Stimulated activated CD4-positive, alpha-beta T cell treated with anti-CD3 and anti-CD28 coated beads, Interleukin-2, amount 100 ng/mL, for 48 hours (primary cell): ENCODE measurements around the gene KCNH6.

Experiments used
- DNase-seq, 2 donors: peaks; one replicate each; pipeline ENCODE4 v3.0.0-alpha.2; 2020

The KCNH6 gene

DNA sequence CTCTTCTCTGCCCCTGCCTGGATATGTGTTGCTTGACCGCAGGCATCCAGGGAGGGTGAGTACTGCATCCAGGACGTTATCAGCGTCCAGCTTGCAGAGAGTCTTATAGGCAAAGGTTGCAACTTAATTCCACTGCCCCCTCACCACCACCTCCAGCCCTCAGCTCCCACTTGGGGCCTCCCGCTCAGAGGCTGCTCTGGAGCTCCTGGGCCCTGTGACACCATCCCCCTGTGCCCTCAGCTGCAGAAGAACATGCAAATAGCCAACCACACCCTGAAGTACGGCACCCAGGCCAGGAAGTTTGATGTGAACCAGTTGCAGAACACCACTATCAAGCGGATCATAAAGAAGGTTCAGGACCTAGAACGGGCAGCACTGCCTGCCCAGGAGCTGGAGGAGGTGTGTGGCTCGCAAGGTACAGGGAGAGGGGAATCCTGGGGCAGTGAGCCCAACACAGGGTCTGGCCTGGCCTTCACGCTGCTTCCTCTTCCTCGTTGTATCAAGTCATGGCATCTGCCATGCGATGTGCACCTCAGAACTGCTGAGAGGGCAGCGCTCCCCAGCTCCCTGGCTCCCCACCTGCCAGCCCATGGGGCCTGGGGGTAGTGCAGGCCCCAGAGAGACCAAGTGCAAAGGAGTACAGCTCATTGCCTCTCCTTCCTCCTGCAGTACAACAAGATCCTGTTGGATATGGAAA, 36.7 kb upstream of the KCNH6 start:
- DNase-seq = no peak

DNA sequence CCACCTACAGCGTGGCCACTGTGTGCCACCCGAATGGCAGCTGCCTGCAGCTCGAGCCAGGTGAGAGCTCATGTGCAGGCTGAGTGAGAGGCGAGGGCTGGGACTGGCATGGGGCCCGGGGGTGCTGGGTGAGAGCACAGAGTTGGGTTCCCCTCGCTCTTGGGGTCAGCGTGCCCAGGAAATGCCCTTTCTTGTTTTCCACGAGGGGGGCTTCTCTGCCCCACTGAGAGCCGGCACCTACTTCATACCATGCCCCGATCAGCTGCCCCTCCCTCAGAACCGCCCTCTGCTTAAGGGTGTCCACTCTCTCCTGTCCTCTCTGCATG, 36.2 kb upstream of the KCNH6 start:
- no peak for DNase-seq

DNA sequence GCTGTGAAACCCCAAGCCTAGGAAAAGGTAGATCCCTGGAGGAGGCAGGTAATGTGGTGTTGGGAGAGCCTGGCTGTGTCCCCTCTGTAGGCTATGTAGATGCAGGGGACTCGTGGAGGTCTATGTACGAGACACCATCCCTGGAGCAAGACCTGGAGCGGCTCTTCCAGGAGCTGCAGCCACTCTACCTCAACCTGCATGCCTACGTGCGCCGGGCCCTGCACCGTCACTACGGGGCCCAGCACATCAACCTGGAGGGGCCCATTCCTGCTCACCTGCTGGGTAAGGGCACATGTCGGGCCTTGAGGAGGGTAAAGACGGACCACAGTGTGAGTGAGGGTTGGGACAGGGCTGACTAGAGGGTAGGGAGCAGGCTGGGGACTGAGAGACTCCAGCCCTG, 34.3 kb upstream of the KCNH6 start:
- no peak for DNase-seq

DNA sequence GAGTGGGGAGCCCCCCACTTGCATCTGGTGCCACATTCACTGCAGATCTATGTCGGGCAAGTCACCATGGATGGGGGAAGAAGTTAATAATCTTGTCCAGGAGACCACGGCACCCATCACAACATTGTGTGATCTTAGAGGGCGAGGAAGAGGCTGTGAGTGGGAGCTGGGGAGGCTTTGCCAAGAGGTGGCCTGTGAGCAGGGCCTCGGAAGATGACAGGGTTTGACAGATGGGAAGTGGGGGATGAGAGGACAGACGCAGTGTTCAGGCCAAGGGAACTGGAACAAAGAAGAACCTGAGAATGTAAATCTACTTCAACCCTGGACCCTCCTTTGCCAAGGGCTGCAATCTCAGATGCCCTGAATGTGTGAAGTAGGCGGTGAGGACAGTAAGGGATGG, 33.9 kb upstream of the KCNH6 start:
- no peak for DNase-seq

- no peak for DNase-seq
These were observed 32.8 kb upstream of the KCNH6 start for GRCh38 chr17:63490329-63490728.

DNA sequence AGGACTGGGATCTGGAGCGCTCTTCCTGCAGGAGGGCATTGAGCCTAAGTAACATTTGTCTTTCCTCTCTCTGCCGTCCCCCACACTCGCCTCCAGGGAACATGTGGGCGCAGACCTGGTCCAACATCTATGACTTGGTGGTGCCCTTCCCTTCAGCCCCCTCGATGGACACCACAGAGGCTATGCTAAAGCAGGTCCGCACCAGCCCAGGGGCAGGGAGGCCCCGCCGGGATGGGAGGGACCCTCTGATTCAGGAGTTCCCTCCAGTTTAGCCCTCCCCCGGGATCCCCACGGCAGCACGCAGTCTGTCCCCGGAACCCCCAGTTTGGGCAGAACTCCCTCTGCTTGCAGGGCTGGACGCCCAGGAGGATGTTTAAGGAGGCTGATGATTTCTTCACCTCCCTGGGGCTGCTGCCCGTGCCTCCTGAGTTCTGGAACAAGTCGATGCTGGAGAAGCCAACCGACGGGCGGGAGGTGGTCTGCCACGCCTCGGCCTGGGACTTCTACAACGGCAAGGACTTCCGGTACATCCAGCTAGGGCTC, 32.2 kb upstream of the KCNH6 start:
- no peak for DNase-seq

DNA sequence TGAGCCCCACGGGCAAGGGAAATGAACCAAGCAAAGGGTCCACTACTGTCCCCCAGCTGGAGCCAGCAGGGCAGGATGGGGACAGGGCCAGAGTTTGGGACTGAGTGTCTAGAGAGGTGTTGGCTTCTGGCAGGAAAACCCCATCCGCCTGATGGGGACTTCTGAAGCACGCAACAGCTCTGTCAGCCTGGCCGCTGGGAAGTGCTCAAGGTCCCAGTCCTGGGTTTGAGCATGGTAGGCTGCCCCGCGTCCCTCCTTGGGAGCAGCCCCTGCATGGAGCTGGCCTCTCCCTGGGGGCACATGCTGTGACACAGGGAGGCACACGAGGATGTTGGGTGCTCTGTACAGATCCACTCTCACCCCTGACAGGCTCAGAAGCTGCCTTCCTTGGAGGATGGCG, 31.7 kb upstream of the KCNH6 start:
- DNase-seq = no peak

DNA sequence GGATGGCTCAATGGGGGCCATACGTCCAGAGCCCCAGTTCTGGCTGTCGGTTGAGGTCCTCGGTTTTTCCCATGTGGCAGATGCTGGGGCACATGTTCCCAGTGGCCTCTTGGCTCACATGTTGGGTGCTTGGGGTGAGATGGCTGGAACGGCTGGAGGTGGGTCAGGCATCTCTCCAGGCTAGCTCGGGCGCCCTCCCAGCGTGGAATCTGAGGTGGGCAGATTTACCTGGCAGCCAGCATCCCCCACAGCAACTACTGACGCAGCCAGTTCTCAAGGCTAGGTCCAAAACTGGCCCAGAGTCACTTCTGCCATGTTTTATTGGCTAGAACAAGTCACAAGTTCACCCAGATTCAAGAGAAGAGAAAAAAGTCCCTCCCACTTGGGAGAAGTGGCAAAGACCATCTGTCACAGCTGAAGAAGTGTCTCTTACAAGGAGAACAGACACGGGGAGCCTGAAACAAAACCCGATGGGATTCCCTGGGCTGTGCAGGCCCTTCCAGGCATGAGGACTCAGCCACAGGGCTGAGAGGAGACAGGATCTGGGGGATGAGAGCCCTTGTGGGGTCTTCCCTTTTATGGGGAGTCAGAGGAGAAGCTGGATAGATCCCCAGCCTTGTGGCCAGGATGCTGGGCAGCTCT, 31.1 kb upstream of the KCNH6 start:
- DNase-seq = no peak

DNA sequence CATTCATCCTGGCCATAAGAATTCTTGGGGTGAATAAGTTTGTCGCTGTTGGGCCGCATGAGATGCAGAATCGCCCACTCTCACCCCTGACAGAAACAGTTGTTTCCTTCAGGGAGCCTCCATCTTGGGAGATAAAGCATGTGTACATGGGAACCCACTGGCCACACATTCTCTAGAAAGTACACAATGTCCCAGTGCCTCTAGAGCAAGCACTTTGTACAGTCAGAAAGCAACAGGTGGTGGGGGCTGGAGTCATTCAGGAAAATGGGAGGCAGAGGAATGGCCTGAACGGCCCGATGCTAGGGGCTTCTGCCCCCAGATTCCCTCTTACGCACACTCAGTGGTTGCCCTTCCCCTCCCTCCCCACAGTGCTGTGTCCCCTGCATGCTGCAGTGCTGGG, 30.2 kb upstream of the KCNH6 start:
- DNase-seq = no peak

DNA sequence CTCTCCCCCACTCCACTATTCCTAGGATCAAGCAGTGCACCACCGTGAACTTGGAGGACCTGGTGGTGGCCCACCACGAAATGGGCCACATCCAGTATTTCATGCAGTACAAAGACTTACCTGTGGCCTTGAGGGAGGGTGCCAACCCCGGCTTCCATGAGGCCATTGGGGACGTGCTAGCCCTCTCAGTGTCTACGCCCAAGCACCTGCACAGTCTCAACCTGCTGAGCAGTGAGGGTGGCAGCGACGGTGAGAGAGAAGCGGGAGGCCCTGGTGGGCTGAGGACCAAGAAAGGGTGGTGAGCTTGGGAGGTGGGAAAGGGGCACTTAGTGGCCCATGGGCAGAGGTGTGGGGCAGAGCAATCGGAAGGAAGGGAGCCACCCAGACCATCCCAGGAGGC, 29.7 kb upstream of the KCNH6 start:
- DNase-seq = no peak

- DNase-seq = no peak
These were observed 28.7 kb upstream of the KCNH6 start for GRCh38 chr17:63494300-63494928.

- no peak for DNase-seq
These were observed 27.7 kb upstream of the KCNH6 start for GRCh38 chr17:63495491-63495890.

DNA sequence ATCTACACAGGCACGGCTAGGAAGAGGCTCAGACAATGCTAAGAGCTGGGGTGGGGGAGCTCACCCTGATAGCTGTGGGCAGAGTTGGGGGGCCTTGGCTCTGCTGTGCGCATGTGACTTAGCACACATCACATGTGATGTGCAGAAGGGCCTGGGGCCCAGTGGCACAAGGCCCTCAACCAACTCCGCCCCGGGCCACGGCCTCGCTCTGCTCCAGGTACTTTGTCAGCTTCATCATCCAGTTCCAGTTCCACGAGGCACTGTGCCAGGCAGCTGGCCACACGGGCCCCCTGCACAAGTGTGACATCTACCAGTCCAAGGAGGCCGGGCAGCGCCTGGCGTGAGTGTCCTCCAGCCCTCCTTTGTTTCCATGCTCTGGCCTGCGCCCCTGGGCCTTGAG, 27.0 kb upstream of the KCNH6 start:
- DNase-seq = no peak

DNA sequence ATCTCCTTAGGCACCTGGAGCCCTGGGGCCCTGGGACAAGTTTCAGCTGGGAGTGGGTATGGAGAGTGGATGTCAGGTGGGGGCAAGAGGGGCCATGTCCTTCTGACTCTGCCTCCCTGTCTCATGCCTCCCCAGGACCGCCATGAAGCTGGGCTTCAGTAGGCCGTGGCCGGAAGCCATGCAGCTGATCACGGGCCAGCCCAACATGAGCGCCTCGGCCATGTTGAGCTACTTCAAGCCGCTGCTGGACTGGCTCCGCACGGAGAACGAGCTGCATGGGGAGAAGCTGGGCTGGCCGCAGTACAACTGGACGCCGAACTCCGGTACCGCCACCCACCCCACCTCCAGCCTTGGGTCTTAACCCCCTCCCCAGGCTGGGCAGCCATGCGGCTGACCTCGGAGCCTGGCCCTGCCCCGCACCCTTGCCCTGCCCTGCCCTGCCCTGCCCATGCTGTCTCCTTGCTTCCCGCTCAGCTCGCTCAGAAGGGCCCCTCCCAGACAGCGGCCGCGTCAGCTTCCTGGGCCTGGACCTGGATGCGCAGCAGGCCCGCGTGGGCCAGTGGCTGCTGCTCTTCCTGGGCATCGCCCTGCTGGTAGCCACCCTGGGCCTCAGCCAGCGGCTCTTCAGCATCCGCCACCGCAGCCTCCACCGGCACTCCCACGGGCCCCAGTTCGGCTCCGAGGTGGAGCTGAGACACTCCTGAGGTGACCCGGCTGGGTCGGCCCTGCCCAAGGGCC, 26.3 kb upstream of the KCNH6 start:
- DNase-seq = no peak

DNA sequence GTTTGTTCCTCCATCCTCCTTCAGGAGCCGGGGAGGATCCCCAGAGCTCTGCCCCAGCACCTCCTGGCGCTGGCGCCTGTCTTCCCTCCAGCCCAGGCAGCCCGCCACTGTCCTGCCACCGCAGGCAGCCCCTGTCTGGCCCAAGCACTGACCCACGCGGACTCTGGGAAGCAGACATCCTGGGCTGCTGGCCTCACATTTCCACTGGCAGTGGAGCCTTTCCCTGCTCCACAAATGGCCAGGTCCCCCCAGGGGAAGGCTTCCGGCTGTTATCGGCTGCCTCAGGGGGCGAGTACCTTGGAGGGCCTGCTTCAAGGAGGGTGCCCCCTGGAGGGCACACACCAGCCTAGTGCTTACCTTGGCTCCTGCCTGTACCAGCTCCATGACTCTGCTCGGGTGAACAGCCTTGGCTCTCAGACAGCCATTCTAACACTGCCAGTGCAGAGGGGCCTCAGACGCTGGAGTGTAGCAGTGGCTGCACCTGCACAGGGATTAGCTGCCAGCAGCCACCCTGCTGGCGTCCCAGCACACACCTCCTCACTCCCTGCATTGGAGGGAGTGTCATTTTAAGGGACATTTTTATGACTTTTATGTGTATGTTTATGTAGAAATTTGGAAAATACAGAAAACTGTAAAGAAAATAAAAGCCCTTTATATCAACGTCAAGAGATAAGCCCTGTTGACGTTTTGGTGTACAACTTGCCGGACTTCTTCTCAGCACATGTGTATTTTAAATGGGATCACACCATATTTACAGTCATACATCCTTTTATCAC, 25.3 kb upstream of the KCNH6 start:
- DNase-seq = no peak

- no peak for DNase-seq
These were observed 24.4 kb upstream of the KCNH6 start for GRCh38 chr17:63498626-63499195.

GRCh38 chr17:63500543-63501390, 22.4 kb upstream of the KCNH6 start:
- no peak for DNase-seq

DNA sequence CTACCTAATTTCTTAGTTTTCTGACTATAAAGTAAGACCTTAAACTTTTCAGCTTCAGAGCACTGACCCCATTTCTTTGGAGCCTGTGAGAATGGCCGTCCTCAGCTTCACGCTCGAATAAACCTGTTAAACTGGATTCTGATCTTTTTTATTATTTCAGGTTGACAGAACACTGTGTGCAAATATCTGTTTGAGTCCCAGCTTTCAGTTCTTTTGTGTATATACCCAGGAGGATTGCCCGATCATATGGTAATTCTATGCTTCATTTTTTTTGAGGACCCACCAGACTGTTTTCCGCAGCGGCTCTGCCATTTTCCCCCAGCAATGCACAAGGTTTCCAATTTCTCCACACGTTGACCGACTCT, 19.8 kb upstream of the KCNH6 start:
- DNase-seq = no peak

DNA sequence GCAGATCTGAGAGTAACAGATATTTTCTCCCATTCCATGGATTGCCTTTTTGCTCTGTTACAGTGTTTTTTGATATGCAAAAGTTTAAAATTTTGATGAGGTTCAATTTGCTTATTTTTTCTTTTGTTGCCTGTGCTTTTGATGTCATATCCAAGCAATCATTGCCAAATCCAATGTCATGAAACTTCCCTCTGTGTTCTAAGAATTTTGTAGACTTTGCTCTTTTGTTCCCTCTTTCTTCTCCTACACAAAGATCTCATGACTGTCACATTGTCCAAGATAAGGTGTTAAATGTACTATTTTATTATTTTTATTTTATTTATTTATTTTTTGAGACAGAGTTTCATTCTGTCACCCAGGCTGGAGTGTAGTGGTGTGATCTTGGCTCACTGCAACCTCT, 18.9 kb upstream of the KCNH6 start:
- no peak for DNase-seq

DNA sequence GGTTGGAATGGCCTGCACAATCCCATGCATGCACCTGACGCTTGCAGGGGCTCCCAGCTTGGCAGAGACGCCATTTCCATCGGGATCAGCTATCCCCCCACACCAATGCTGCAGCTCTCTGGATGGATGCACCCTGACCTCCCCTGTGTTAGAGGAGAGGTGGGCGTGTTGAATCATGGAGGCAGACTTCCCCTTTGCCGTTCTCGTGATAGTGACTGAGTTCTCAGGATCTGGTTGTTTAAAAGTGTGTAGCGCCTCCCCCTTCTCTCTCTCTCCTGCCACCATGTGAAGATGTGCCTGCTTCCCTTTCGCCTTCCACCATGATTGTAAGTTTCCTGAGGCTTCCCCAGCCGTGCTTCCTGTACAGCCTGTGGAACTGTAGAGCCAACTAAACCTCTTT, 17.8 kb upstream of the KCNH6 start:
- no peak for DNase-seq

- no peak for DNase-seq
These were observed 16.5 kb upstream of the KCNH6 start for GRCh38 chr17:63506627-63507026.

DNA sequence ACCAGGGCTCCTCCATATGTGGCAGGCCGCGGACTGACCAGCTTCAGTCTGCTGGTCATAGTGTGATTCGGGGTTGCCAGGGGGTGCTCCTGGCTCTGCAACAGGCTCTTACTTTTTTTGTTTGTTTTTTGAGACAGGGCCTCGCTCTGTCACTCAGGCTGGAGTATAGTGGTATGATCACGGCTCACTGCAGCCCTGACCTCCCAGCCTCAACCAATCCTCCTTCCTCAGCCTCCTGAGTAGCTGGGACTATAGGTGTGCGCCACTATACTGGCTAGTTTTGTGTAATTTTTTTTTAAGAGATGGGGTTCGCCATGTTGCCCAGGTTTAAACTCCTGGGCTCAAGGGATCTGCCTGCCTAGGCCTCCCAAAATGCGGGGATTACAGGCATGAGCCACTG, 11.8 kb upstream of the KCNH6 start:
- no peak for DNase-seq
